Fibroblast of lung (primary cell): Measurements from ENCODE around the gene PTMA. TPM values are rescaled to one million over a fixed set of nuclear protein-coding genes. Genes with fewer than 3 reads are reported as not detected.

ENCODE experiments used
- DNase-seq, 2 donors: peaks; one replicate each; pipeline versions ENCODE4 v3.0.0 to v3.0.0-alpha.2; 2010; ENCODE audit warnings: low read depth in 2 of 2
- H2AFZ ChIP-seq: 2 replicates; pipeline ENCODE4 v1.5.1; 2012; ENCODE audit warnings: low read length, control low read depth, inconsistent platforms
- H3K27ac ChIP-seq: 2 replicates; pipeline ENCODE4 v1.5.1; 2011; ENCODE audit warnings: low read length, control low read depth; ENCODE audit not compliant: insufficient read depth
- H3K27me3 ChIP-seq: 2 replicates; pipeline ENCODE4 v1.5.1; 2011; ENCODE audit warnings: mild to moderate bottlenecking, low read length; ENCODE audit not compliant: control insufficient read depth, insufficient read depth
- H3K36me3 ChIP-seq: 2 replicates; pipeline ENCODE4 v1.5.1; 2011; ENCODE audit warnings: low read length; ENCODE audit not compliant: control insufficient read depth, insufficient read depth
- H3K4me1 ChIP-seq: 2 replicates; pipeline ENCODE4 v1.5.1; 2011; ENCODE audit warnings: low read length; ENCODE audit not compliant: control insufficient read depth, insufficient read depth; ENCODE audit errors: extremely low read depth
- H3K4me2 ChIP-seq: 2 replicates; pipeline ENCODE4 v1.5.1; 2011; ENCODE audit warnings: low read length, control low read depth; ENCODE audit not compliant: insufficient read depth; ENCODE audit errors: extremely low read depth
- H3K4me3 ChIP-seq, 4 experiments: fragments of 200-600 bp in 1 of 4; sonication (generic) in 1 of 4; replicated peaks in 1 of 4; 2 replicates each; pipeline ENCODE4 v1.5.1; 2011 to 2016; ENCODE audit warnings: low read length in 4 of 4, low read depth in 3 of 4, mild to moderate bottlenecking in 3 of 4, control low read depth in 2 of 4, inconsistent platforms in 1 of 4, mixed read lengths in 1 of 4; ENCODE audit not compliant: insufficient read depth in 1 of 4; ENCODE audit errors: control extremely low read depth in 1 of 4
- H3K79me2 ChIP-seq: 2 replicates; pipeline ENCODE4 v1.5.1; 2012; ENCODE audit warnings: mild to moderate bottlenecking, low read length, inconsistent platforms; ENCODE audit not compliant: control insufficient read depth, insufficient read depth
- H3K9ac ChIP-seq: 2 replicates; pipeline ENCODE4 v1.5.1; 2011; ENCODE audit warnings: mild to moderate bottlenecking, low read length, control low read depth; ENCODE audit not compliant: insufficient read depth
- H3K9me3 ChIP-seq: 2 replicates; pipeline ENCODE4 v1.5.1; 2012; ENCODE audit warnings: low read depth, low read length; ENCODE audit not compliant: control insufficient read depth, insufficient read depth
- H4K20me1 ChIP-seq: 2 replicates; pipeline ENCODE4 v1.5.1; 2011; ENCODE audit warnings: low read length; ENCODE audit not compliant: control insufficient read depth, insufficient read depth; ENCODE audit errors: extremely low read depth
- EZH2 ChIP-seq: IDR thresholded peaks from 2 replicates; pipeline ENCODE4 v1.5.1; 2012; ENCODE audit warnings: low read length, control low read depth, mild to moderate bottlenecking; ENCODE audit errors: missing control alignments
- polyA plus RNA-seq, 2 donors: library from polyadenylated mRNA; depleted of rRNA in 1 of 2; stranded (reverse) in 1 of 2; unstranded in 1 of 2; fragments of >200 nt; gene quantifications; 2 replicates each; pipeline ENCODE4 v1.2.1, GENCODE V29; 2011 to 2012; ENCODE audit warnings: missing spikeins in 1 of 2
- total RNA-seq: library from RNA; depleted of rRNA; stranded (reverse); fragments of >200 nt; gene quantifications from 2 replicates; pipeline ENCODE4 v1.2.1, GENCODE V29; 2014
- TF ChIP-seq, protein P1 (sequence below), 2 donors: IDR thresholded peaks in 1 of 2; conservative IDR thresholded peaks in 1 of 2; 1 replicate in 1 of 2; 2 replicates in 1 of 2; pipeline ENCODE4 v1.5.1; 2011 to 2012; ENCODE audit warnings: low read length in 2 of 2, control low read depth in 1 of 2, inconsistent platforms in 1 of 2, low read depth in 1 of 2, mild to moderate bottlenecking in 1 of 2

Gene PTMA
- total and polyA plus RNA-seq, 2 donors (not counting 1 experiment from before 2014, with no cell fraction given): 481 to 650 TPM

- H3K9me3 ChIP-seq: no peaks in the 10 kb centered on the region
Measured at GRCh38 chr2:231718799-231719198, 10.5 kb downstream of the PTMA start.

GRCh38 chr2:231720292-231720986 lies 12.1 kb downstream of the PTMA start:
- Histone ChIP-seq H3K4me3 (no peak overlapping the region), H3K27ac (no peak overlapping the region), H2AFZ (no peak overlapping the region), H4K20me1 (no peaks in the 10 kb centered on the region), H3K27me3 (no peaks in the 10 kb centered on the region), H3K9me3 (no peaks in the 10 kb centered on the region), H3K4me2 (no peak overlapping the region), H3K79me2 (no peaks in the 10 kb centered on the region), H3K4me1 (peaks cover 20% of the 10 kb centered on the region), H3K36me3 (no peaks in the 10 kb centered on the region), H3K9ac (no peak overlapping the region)
- no peak for TF ChIP-seq EZH2
- TF ChIP-seq, protein P1, sequence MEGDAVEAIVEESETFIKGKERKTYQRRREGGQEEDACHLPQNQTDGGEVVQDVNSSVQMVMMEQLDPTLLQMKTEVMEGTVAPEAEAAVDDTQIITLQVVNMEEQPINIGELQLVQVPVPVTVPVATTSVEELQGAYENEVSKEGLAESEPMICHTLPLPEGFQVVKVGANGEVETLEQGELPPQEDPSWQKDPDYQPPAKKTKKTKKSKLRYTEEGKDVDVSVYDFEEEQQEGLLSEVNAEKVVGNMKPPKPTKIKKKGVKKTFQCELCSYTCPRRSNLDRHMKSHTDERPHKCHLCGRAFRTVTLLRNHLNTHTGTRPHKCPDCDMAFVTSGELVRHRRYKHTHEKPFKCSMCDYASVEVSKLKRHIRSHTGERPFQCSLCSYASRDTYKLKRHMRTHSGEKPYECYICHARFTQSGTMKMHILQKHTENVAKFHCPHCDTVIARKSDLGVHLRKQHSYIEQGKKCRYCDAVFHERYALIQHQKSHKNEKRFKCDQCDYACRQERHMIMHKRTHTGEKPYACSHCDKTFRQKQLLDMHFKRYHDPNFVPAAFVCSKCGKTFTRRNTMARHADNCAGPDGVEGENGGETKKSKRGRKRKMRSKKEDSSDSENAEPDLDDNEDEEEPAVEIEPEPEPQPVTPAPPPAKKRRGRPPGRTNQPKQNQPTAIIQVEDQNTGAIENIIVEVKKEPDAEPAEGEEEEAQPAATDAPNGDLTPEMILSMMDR (conservative IDR thresholded peaks at IDR 0.05 in 1 of 2, IDR thresholded peaks at IDR 0.05 in 1 of 2; ENCODE audit: low read depth in 1 of 2, low read length in 2 of 2): no peak
- no peak for DNase-seq

More at GRCh38 chr2:231718799-231719198, 10.5 kb downstream of the PTMA start:
- Histone ChIP-seq H3K36me3 (no peaks in the 10 kb centered on the region), H3K4me3 (no peak overlapping the region), H3K27ac (no peak overlapping the region), H4K20me1 (no peaks in the 10 kb centered on the region), H3K27me3 (no peaks in the 10 kb centered on the region), H3K9ac (no peak overlapping the region), H3K79me2 (peaks cover 1% of the 10 kb centered on the region), H3K4me1 (peaks cover 22% of the 10 kb centered on the region), H3K4me2 (no peak overlapping the region), H2AFZ (no peak overlapping the region)
- TF ChIP-seq EZH2: no peak
- TF ChIP-seq, protein P1 (conservative IDR thresholded peaks at IDR 0.05 in 1 of 2, IDR thresholded peaks at IDR 0.05 in 1 of 2; ENCODE audit: low read depth in 1 of 2, low read length in 2 of 2): no peak
- DNase-seq: no peak

- TF ChIP-seq EZH2: no peak
- TF ChIP-seq, protein P1 (conservative IDR thresholded peaks at IDR 0.05 in 1 of 2, IDR thresholded peaks at IDR 0.05 in 1 of 2; ENCODE audit: low read depth in 1 of 2, low read length in 2 of 2): no peak
- H3K36me3 ChIP-seq: no peaks in the 10 kb centered on the region
- DNase-seq: no peak
- no peak overlapping the region for H3K27ac ChIP-seq
- no peaks in the 10 kb centered on the region for H3K27me3 ChIP-seq
- H3K4me2 ChIP-seq: no peak overlapping the region
- no peak overlapping the region for H3K4me3 ChIP-seq
- H3K9ac ChIP-seq: no peak overlapping the region
- H2AFZ ChIP-seq: no peak overlapping the region
- no peaks in the 10 kb centered on the region for H4K20me1 ChIP-seq
- no peaks in the 10 kb centered on the region for H3K79me2 ChIP-seq
- no peaks in the 10 kb centered on the region for H3K9me3 ChIP-seq
- peaks cover 13% of the 10 kb centered on the region for H3K4me1 ChIP-seq
Measured at GRCh38 chr2:231720987-231721966, 13.0 kb downstream of the PTMA start.
